PC-3 (cell line): Measurements from ENCODE around the gene CDC5L.

Experiments used
- EZH2 ChIP-seq: fragments of 300-600 bp; sonication (generic); IDR thresholded peaks from one replicate; pipeline ENCODE4 v1.6.1; 2017; ENCODE audit warnings: antibody characterized with exemption, mild to moderate bottlenecking, low read length; ENCODE audit not compliant: unreplicated experiment
- EZH2phosphoT487 ChIP-seq: fragments of 300-600 bp; sonication (generic); IDR thresholded peaks from 2 replicates; pipeline ENCODE4 v1.6.1; 2018; ENCODE audit warnings: mild to moderate bottlenecking, antibody characterized with exemption, low read length, borderline replicate concordance
- TF ChIP-seq, protein P1 (sequence below): fragments of 300-600 bp; sonication (generic); conservative IDR thresholded peaks from 2 replicates; pipeline ENCODE4 v1.5.1; 2017; ENCODE audit warnings: antibody characterized with exemption, low read depth, mild to moderate bottlenecking, low read length

- TF ChIP-seq, protein P1, sequence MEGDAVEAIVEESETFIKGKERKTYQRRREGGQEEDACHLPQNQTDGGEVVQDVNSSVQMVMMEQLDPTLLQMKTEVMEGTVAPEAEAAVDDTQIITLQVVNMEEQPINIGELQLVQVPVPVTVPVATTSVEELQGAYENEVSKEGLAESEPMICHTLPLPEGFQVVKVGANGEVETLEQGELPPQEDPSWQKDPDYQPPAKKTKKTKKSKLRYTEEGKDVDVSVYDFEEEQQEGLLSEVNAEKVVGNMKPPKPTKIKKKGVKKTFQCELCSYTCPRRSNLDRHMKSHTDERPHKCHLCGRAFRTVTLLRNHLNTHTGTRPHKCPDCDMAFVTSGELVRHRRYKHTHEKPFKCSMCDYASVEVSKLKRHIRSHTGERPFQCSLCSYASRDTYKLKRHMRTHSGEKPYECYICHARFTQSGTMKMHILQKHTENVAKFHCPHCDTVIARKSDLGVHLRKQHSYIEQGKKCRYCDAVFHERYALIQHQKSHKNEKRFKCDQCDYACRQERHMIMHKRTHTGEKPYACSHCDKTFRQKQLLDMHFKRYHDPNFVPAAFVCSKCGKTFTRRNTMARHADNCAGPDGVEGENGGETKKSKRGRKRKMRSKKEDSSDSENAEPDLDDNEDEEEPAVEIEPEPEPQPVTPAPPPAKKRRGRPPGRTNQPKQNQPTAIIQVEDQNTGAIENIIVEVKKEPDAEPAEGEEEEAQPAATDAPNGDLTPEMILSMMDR = no peak
- TF ChIP-seq EZH2 (no peak), EZH2phosphoT487 (no peak)
These were observed 13.1 kb downstream of the CDC5L start for GRCh38 chr6:44400572-44400971.
